HG03196 (cell line): ENCODE data around the gene NKIRAS2.

Experiments used
- ATAC-seq: cut with Tn5 transposase; IDR thresholded peaks from one replicate; pipeline ENCODE4 v1.9.1; 2021; ENCODE audit not compliant: unreplicated experiment

The NKIRAS2 gene

DNA sequence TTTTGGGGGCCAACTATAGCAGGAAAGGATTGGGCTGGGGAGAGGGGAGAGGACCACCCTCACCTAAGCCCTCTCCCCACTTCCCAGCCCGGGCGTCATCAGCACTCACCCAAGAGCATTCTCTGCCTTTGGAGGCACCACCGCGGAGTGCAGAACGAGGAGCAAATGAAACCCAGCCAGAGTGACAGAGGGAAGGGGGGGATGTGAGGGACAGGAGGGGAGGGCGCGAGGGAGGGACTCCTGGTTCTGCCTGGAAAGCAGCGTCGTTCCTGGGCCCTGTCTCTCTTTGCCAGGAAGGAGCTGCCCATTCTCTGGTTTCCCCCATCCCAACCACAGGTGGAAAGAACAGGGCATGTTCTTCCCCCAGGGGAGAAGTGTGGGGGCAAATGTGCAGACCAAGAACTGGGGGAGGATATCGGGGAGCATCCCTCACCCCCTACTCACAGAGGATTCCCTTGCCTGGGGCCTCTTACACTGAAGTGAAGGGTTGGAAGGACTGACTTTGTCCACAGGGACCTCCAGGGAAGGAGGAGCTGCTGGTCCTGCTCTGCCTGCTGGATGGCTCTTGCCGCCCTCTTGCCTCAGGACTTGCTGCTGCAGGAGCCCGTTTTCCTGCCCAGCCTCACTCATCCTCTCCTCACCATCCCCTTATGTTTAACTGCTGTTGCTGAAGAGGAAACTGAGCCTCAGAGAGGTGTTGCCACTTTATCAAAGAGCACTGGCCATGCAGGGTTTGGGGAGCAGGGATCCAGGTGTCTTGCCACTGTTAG lies 34.0 kb downstream of the NKIRAS2 start:
- ATAC-seq = no peak

DNA sequence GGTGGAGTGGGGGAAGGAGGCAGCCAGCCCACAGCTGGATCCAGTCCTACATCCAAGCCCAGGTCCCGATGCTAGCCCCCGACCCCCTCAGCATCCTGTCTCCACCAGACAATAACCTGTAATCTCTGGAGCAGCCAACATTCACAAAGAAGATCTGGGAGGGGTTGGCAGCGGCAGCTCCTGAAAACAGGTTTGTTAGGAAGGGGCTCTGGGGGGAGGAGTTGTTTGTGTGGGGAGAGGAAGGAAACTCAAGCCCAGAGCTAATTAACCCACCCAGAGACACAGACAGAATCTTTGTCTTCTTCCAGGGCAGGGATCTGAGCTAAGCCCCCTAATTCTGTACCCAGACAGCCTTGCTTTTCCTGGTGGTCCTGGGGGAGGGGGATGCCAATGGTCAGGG lies 35.1 kb downstream of the NKIRAS2 start:
- ATAC-seq = no peak

DNA sequence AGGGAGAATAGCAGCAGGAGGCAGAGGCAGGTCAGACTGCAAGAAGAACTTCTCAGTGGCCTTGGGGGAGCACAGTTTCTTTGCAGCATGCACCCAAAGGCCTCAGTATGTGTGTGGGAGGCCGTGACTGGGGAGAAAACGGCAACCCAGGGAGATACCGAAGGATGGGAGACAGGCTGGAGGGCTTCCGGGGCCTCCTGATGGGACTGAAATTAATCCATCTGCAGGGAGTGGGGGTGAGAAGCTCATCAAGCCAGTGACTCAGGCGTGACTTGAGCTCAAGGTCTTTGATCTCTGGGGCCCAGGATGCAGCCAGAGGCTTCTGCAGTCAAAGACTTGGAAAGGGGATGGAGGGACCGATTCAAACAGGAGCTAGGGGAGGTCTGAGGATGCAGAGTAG lies 35.6 kb downstream of the NKIRAS2 start:
- ATAC-seq = no peak

DNA sequence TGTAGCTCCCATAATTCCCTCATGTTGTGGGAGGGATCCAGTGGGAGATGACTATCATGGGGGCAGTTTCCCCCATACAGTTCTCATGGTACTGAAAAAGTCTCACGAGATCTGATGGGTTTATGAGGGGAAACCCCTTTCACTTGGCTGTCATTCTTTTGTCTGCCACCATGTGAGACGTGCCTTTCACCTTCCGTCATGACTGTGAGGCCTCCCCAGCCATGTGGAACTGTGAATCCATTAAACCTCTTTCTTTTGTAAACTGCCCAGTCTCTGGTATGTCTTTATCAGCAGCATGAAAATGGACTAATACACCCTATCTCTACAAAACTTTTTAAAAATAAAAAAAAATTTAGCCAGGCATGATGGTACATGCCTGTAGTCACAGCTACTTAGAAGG lies 36.7 kb downstream of the NKIRAS2 start:
- no peak for ATAC-seq

DNA sequence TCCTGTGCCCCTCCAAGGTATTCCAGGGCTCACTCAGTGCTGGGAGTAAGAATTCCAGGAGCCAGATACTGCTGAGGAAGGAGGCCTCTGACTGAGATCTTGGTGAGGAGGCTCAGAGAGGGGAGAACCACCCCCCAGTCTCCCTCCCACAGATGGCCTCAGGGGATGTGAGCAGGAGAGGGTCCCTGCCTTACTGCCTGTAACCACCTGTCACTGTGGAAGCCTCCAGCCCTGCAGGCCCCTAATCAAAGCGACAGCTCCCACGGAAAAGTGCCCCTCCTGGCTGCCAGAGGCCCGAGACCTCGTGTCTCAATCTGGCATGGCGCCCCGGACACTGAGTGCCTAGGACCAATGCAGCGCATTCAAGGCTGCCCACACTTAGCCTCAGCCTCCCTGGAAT lies 38.2 kb downstream of the NKIRAS2 start:
- no peak for ATAC-seq

DNA sequence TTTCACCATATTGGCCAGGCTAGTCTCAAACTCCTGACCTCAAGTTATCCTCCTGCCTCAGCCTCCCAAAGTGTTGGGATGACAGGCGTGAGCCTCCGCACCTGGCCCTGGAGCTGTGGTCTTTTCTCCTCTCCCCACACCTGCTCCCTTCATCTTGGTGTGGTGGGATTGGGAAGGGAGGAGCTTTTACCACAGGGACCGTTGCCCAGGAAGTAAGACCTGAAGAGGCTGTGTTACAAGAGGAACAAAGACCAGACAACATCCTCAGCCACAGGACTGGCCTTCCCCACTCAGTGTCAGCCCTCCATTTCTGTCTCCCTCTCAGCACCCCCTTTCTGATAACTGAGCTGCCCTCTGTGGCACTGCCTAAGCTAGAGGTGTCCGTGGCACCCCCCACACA lies 39.9 kb downstream of the NKIRAS2 start:
- ATAC-seq = no peak

DNA sequence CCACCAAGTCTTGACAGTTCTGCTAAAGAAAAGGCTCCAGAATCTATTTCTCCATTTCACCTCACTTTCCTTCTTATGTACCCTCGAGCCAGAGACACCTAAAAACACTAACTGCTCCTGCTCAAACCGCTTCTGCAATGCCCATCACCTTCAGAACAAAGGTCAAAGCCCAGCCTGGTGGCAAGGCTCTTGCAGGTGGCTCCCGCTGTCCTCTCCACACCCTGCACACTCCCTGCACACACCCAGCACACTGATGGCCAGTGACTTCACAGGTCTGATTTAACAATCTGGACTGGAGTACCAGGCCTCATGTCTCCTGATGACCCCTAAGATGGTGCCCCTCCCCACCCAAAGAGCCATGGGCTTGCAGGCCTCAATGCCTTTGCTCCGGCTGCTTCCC lies 40.3 kb downstream of the NKIRAS2 start:
- no peak for ATAC-seq

DNA sequence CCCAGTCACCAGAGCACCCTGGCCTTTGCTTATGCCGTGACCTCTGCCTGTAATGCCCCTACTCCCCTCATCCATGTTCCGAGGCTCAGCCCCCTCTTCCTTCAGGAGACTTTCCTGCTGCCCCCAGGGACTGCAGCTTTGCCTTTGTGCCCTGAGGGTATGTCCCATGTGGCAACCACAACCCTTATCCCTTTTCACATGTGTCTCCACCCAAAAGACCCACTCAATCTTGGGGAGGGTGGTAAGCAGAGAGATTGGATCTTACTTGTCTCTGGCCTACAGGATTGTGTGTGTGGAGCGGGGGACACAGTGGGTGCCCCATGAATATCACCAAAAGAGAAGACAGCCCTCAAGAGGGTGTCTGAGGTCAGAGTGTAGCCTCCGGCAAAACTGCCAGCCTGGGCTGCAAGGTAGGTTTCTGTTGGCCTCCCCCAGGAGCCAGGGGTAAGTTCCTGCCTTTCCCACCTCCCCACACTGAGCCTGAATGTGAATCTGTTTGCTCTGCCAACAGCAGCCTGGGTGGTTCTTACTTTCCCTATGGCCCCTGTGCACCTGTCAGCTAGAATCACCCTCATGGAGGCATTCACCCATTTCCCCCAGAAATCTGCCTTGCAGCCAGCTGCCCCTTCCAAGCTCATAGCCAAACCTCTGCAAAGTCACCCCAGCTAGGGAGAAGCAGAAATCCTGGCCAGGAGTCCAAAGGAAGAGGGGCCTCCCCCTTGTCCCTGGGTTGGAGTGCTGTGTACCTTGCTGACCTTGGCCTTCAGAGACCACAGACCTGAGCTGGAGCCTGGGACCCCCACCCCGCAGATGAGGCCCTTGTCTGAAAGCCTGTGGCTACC lies 42.0 kb downstream of the NKIRAS2 start:
- ATAC-seq = no peak

DNA sequence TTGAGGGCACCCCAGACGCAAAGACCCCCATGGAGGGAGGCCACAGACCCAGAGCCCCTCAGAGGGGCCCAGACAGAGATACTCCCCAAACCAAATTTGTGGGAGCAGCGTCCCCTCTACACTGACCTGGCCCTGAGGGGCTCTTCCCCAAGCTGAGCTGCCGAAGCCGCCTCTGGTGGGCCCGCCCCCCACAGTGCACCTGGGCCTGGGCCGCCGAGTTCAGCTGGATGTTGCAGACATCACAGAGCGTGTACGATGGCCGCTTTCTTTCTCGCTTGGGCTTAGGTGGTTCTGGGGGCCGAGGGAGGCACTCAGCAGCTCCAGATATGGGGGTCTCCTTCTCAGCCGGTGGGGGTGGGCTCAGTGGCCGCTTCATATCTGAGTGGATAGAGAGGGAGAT lies 42.8 kb downstream of the NKIRAS2 start:
- no peak for ATAC-seq

DNA sequence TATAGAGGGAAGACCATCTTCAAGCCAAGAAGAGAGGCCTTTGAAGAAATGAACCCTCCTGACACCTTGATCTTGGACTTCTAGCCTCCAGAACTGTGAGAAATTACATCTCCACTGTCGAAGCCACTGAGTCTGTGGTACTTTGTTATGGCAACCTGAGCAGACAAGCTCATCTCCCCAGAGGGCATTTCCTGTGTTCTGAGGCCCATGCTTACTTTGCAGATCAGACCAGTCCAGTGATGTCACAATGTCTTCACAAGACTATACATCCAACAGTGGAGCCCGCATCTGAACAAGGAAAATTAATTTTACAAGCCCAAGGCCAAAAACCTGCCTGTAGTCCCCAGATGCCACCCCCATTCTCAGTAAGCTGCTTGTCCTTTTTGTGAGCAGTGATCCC lies 45.3 kb downstream of the NKIRAS2 start:
- no peak for ATAC-seq

DNA sequence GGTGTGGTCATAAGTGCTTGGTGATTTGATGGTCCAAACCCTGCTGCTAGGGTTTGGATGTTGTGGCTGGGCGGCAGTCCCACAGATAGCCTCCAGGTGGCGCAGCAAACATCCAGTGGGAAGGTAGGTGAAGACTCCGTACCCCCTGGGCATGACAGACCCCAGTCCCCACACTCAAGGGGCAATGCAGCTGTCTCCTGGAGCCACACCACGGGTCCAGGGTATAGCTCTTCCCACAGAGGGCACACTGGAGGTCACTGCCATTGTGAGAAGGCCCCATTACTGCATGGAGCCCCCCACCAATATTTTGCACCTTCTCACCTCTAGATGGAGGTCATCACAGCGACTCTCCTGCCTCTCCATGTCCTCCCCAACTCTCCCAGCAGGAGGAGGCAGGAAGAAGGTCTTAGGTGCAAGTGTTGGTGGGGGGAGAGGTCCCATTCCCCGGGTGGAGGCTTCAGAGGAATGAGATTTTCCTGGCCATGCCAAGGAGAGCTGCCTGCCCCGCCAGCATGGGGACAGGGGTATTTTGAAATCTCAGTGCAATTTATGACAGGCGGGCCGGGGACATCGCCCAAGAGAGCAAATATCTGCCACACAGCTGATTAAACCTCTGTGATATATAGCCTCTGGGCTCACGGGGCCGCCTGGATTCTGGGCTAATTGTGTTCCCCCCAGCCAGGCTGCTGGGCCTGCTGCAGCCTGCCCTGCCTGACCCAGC lies 47.6 kb downstream of the NKIRAS2 start:
- no peak for ATAC-seq

DNA sequence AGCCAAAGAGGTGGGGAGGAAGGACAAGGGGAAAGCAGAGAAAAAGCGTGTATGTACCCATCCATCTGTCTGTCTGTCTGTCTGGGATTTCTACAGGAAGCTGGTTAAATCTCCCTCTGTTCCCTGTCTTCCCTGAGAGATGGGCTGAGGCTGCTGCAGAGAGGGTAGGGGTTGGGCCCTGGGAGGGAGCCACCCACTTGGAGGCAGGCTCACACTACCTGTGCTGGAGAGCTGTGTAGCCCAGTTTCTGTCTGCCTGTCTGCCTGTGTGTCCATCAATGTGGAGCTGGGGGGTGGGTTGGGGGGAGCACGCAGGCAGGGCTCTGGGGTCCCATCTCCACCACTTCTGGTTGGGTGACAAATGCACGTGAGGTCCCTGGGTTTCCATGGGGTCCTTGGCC lies 49.1 kb downstream of the NKIRAS2 start:
- ATAC-seq = no peak

DNA sequence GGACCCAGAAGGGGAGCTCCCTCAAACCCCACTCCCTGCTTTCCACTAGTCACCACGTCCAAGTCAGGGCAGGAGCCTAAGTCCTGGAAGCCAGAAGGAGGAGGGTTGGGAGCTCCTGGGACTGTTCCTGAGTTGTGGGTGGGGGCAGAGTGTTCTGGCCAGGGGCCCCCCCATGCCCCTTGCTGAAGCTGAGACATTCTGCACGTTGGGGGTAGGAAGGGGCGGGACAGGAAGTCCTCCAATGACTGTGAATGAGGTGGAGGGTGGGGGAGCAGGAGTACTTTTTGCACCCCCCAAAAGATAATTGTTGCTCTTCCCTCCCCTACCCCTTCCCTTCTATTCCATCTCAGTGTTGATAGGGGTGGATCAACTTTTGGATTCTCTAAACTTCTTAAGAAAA lies 51.9 kb downstream of the NKIRAS2 start:
- ATAC-seq = no peak

DNA sequence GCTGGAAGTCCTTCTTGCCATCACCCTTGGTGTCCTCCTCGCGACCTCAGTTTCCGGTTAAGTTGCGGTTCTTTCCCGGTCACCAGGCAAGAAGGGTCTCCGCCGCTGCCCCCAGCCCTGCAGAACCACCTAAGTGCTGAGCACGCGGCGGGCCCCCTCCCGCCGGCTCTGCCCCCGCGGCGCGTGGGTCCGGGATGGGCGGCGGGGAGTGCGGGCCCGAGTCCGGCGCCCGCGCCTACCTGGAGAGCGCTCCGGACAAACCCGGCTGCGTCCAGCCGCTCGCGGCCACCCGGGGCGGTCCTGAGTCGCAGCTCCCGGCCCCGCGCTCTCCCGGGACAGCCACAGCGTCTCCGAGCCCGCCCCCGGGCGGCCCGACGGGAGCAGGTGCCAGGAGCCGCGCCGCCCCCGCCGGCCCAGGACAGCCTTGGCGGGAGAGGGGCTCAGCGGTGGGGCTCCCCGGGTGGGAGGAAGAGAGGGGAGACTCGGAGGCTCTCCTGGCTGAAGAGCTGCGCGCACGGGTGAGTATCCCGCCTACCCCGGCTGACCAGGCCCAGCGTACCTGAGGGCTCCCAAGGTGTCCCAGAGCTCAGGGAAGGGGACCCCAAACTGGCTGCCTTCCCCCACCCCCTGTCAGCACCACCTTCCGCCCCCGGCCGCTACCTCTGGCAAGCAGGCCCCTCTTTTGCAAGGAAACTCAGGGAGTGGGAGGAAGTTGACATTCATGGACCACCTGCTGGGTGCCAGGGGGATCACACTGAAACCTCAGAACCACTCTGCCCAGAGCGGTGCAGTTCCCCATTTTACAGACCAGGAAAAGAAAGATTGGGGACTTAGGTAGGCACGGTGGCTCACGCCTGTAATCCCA lies 52.7 kb downstream of the NKIRAS2 start:
- ATAC-seq = no peak
